HEK293T (cell line): Measurements from ENCODE around the gene NCKIPSD.

ENCODE experiments used
- ELF4 ChIP-seq: fragments of 450-650 bp; IDR thresholded peaks from 2 replicates; pipeline ENCODE4 v1.6.1; 2017; ENCODE audit warnings: antibody characterized with exemption
- FOXK2 ChIP-seq: fragments of 450-650 bp; IDR thresholded peaks from 2 replicates; pipeline ENCODE4 v1.6.1; 2016; ENCODE audit warnings: mild to moderate bottlenecking

DNA sequence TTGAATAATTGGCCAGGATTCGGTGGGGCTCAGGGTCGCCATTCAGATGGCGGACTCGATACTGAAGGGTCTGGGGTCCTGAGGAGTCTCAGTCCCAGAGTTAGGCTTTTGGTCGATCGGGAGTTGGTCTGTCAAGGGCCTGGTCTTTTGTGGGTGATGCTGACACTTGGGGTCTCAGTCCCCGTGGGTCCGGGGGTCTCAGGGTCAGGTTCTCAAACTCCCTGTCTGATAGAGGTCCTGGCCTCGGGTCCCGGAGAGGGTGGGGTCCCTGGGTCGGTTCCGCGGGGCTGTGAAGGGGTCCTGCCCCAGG, 467 bp downstream of the NCKIPSD start:
- TF ChIP-seq FOXK2 (no peak), ELF4 (no peak)
